RPMI7951 (cell line): ENCODE results near the gene KCNMA1. TPM values are rescaled to one million over a fixed set of nuclear protein-coding genes. Genes with fewer than 3 reads are reported as not detected.

Experiments
- DNase-seq: peaks from one replicate; pipeline ENCODE4 v3.0.0-alpha.2; 2012; ENCODE audit warnings: low read depth
- total RNA-seq: library from RNA; depleted of rRNA; stranded (reverse); fragments of >200 nt; shearing (Covaris generic); gene quantifications from 2 replicates; pipeline ENCODE4 v1.2.3, GENCODE V29; 2014

The KCNMA1 gene
- total RNA-seq, 1 experiment from 2014 or later = 47.7 TPM

GRCh38 chr10:77247031-77247990 is 390.3 kb downstream of the KCNMA1 start:
- DNase-seq = peak; percentile 72

- peak; percentile 51 for DNase-seq
Measured at GRCh38 chr10:77245953-77246352, 391.7 kb downstream of the KCNMA1 start.

- DNase-seq = peak; percentile 94
Measured at GRCh38 chr10:77244746-77245145, 392.9 kb downstream of the KCNMA1 start.

GRCh38 chr10:77244286-77244685 is 393.3 kb downstream of the KCNMA1 start:
- DNase-seq = no peak

- no peak for DNase-seq
Measured at GRCh38 chr10:77241350-77241725, 396.3 kb downstream of the KCNMA1 start.

- DNase-seq = no peak
Measured at GRCh38 chr10:77240706-77241349, 396.8 kb downstream of the KCNMA1 start.

GRCh38 chr10:77240041-77240652 is 397.5 kb downstream of the KCNMA1 start:
- no peak for DNase-seq

- DNase-seq = no peak
Measured at GRCh38 chr10:77237120-77237519, 400.5 kb downstream of the KCNMA1 start.

- DNase-seq = peak; percentile 64
Measured at GRCh38 chr10:77236700-77237099, 400.9 kb downstream of the KCNMA1 start.

- DNase-seq = no peak
Measured at GRCh38 chr10:77236029-77236428, 401.6 kb downstream of the KCNMA1 start.

GRCh38 chr10:77234599-77234998 is 403.0 kb downstream of the KCNMA1 start:
- no peak for DNase-seq

- no peak for DNase-seq
Measured at GRCh38 chr10:77233466-77233865, 404.1 kb downstream of the KCNMA1 start.

- no peak for DNase-seq
Measured at GRCh38 chr10:77231884-77232610, 405.6 kb downstream of the KCNMA1 start.

- no peak for DNase-seq
Measured at GRCh38 chr10:77231375-77231774, 406.2 kb downstream of the KCNMA1 start.

GRCh38 chr10:77230194-77230593 is 407.4 kb downstream of the KCNMA1 start:
- DNase-seq = peak; percentile 35

GRCh38 chr10:77229704-77230103 is 407.9 kb downstream of the KCNMA1 start:
- DNase-seq = no peak

GRCh38 chr10:77228559-77228958 is 409.0 kb downstream of the KCNMA1 start:
- no peak for DNase-seq

GRCh38 chr10:77226853-77227565 is 410.6 kb downstream of the KCNMA1 start:
- peak; percentile 66 for DNase-seq

GRCh38 chr10:77226452-77226851 is 411.2 kb downstream of the KCNMA1 start:
- DNase-seq = no peak

GRCh38 chr10:77226020-77226419 is 411.6 kb downstream of the KCNMA1 start:
- DNase-seq = no peak
